OCI-M1 (cell line): Measurements from ENCODE around the gene ZFR2.
A peak's percentile ranks its signal among the peaks of the same experiment; 100 is the strongest.

ENCODE experiments used
- DNase-seq: peaks from one replicate; lab custom pipeline; 2025; lab: John Stamatoyannopoulos, UW

Gene ZFR2

GRCh38 chr19:3873151-3873550, 4.3 kb upstream of the ZFR2 start:
- DNase-seq = no peak

- no peak for DNase-seq
Measured at GRCh38 chr19:3867971-3868769, 668 bp downstream of the ZFR2 start.

- no peak for DNase-seq
Measured at GRCh38 chr19:3866910-3867638, 1.8 kb downstream of the ZFR2 start.

GRCh38 chr19:3863648-3864047, 5.2 kb downstream of the ZFR2 start:
- no peak for DNase-seq

GRCh38 chr19:3862826-3863500, 5.9 kb downstream of the ZFR2 start:
- no peak for DNase-seq

GRCh38 chr19:3860499-3860898, 8.3 kb downstream of the ZFR2 start:
- no peak for DNase-seq

- no peak for DNase-seq
Measured at GRCh38 chr19:3857449-3858003, 11.3 kb downstream of the ZFR2 start.

- no peak for DNase-seq
Measured at GRCh38 chr19:3855320-3855719, 13.5 kb downstream of the ZFR2 start.

GRCh38 chr19:3852614-3853254, 16.1 kb downstream of the ZFR2 start:
- peak; percentile 46 for DNase-seq

- DNase-seq = no peak
Measured at GRCh38 chr19:3852177-3852511, 16.7 kb downstream of the ZFR2 start.

- DNase-seq = no peak
Measured at GRCh38 chr19:3851254-3852176, 17.3 kb downstream of the ZFR2 start.

- no peak for DNase-seq
Measured at GRCh38 chr19:3850320-3850972, 18.4 kb downstream of the ZFR2 start.

- DNase-seq = no peak
Measured at GRCh38 chr19:3849787-3850186, 19.1 kb downstream of the ZFR2 start.

GRCh38 chr19:3849092-3849491, 19.7 kb downstream of the ZFR2 start:
- peak; percentile 57 for DNase-seq

GRCh38 chr19:3844596-3844995, 24.2 kb downstream of the ZFR2 start:
- DNase-seq = no peak

- peak; percentile 33 for DNase-seq
Measured at GRCh38 chr19:3842948-3843347, 25.9 kb downstream of the ZFR2 start.

- DNase-seq = no peak
Measured at GRCh38 chr19:3840804-3841203, 28.0 kb downstream of the ZFR2 start.

GRCh38 chr19:3839941-3840340, 28.9 kb downstream of the ZFR2 start:
- DNase-seq = no peak

- DNase-seq = no peak
Measured at GRCh38 chr19:3838661-3839060, 30.2 kb downstream of the ZFR2 start.

GRCh38 chr19:3837922-3838321, 30.9 kb downstream of the ZFR2 start:
- DNase-seq = no peak

- DNase-seq = no peak
Measured at GRCh38 chr19:3837332-3837731, 31.5 kb downstream of the ZFR2 start.
